Hepatocyte (in vitro differentiated cells): ENCODE data around the gene SLC22A15.

ENCODE experiments used
- CTCF ChIP-seq: fragments of 200-600 bp; sonication (generic); IDR thresholded peaks from 2 replicates; pipeline ENCODE4 v1.5.1; 2016; ENCODE audit warnings: antibody characterized with exemption, mild to moderate bottlenecking; ENCODE audit not compliant: poor library complexity
- EZH2 ChIP-seq: fragments of 200-600 bp; sonication (generic); IDR thresholded peaks from 2 replicates; pipeline ENCODE4 v1.6.1; 2016; ENCODE audit warnings: antibody characterized with exemption, mild to moderate bottlenecking, borderline replicate concordance

GRCh38 chr1:115973154-115973553, 3.2 kb upstream of the SLC22A15 start:
- TF ChIP-seq CTCF, result no peak
- no peak for TF ChIP-seq EZH2
